Uterus (tissue), 2 donors: Measurements from ENCODE around the gene OR10J4.

ENCODE experiments used
- POLR2A ChIP-seq, 2 donors: fragments of 450-650 bp; IDR thresholded peaks; one replicate each; pipeline ENCODE4 v1.6.1; 2016; ENCODE audit warnings: antibody characterized with exemption in 2 of 2, mild to moderate bottlenecking in 1 of 2, moderate library complexity in 1 of 2
- TF ChIP-seq, protein P1 (sequence below), 4 experiments: fragments of 200-600 bp in 2 of 4; fragments of 450-650 bp in 2 of 4; sonication (generic) in 2 of 4; IDR thresholded peaks; one replicate each; pipeline ENCODE4 v1.5.1; 2016 to 2019; ENCODE audit warnings: antibody characterized with exemption in 4 of 4, mild to moderate bottlenecking in 2 of 4, moderate library complexity in 1 of 4

DNA sequence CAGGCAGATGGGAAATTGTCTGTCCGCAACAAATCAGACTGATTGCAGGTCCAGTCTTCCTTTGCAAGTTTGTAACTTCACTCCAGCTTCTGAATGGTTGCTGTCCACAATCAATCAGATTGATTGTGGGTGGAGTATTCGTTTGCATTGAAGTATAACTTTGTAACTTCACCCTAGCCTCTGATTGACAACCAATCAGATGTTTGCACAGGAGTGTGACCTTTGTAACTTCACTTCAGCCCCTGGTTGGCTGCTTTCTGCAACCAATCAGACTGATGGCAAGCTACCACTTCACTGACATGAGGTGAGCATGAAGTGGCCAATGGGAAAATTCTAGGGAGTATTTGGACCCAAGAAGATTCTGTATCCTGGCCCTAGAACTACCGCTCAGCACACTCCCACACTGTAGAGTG lies 33.2 kb downstream of the OR10J4 start:
- TF ChIP-seq, protein P1, sequence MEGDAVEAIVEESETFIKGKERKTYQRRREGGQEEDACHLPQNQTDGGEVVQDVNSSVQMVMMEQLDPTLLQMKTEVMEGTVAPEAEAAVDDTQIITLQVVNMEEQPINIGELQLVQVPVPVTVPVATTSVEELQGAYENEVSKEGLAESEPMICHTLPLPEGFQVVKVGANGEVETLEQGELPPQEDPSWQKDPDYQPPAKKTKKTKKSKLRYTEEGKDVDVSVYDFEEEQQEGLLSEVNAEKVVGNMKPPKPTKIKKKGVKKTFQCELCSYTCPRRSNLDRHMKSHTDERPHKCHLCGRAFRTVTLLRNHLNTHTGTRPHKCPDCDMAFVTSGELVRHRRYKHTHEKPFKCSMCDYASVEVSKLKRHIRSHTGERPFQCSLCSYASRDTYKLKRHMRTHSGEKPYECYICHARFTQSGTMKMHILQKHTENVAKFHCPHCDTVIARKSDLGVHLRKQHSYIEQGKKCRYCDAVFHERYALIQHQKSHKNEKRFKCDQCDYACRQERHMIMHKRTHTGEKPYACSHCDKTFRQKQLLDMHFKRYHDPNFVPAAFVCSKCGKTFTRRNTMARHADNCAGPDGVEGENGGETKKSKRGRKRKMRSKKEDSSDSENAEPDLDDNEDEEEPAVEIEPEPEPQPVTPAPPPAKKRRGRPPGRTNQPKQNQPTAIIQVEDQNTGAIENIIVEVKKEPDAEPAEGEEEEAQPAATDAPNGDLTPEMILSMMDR (IDR thresholded peaks at IDR 0.05), result no peak
- no peak for TF ChIP-seq POLR2A (IDR thresholded peaks at IDR 0.05)
